GM12878 (cell line): Measurements from ENCODE around the gene CAPN1. TPM values are rescaled to one million over a fixed set of nuclear protein-coding genes. Genes with fewer than 3 reads are reported as not detected.

Experiments used
- ATAC-seq: fragments of 200-7000 bp; cut with Tn5 transposase; 3 replicates; pipeline ENCODE4 v1.9.1; 2020; ENCODE audit warnings: mild to moderate bottlenecking, moderate library complexity
- BruUV-seq: library from RNA; stranded (reverse); fragments of 400-500 nt; replicated peaks from 2 replicates; lab custom pipeline; 2021; lab: Mats Ljungman, UMichigan
- CTCF ChIA-PET: fragments of 300-600 bp; sonication (Branson Sonifier 250); formaldehyde crosslinking; extraction: SDS; loops from one replicate; lab custom pipeline; 2021; ENCODE audit warnings: inconsistent platforms; lab: Yijun Ruan, JAX
- POLR2A ChIA-PET: fragments of 350-600 bp; formaldehyde crosslinking; extraction: SDS; loops from one replicate; lab custom pipeline; 2021; ENCODE audit warnings: inconsistent platforms; lab: Charles Lee
- RAD21 ChIA-PET: fragments of 300-600 bp; sonication (Branson Sonifier 250); formaldehyde crosslinking; loops from one replicate; lab custom pipeline; 2023; ENCODE audit warnings: antibody characterized with exemption; ENCODE audit not compliant: unreplicated experiment; lab: Charles Lee
- SMC1A ChIA-PET: fragments of 300-600 bp; sonication (Branson Sonifier 250); formaldehyde crosslinking; loops from one replicate; lab custom pipeline; 2023; ENCODE audit not compliant: unreplicated experiment, uncharacterized antibody; lab: Charles Lee
- DNase-seq: peaks from one replicate; pipeline ENCODE4 v3.0.0-alpha.2; 2011; ENCODE audit warnings: low read depth, low spot score
- FAIRE-seq: peaks from 3 replicates; lab custom pipeline; 2011; peaks lifted over from hg19 to GRCh38; lab: Jason Lieb, UNC
- H2AFZ ChIP-seq: 2 replicates; pipeline ENCODE4 v1.6.0; 2011; ENCODE audit warnings: low read depth, low read length, control low read depth; ENCODE audit not compliant: control insufficient read depth
- H3K27ac ChIP-seq: 2 replicates; pipeline ENCODE4 v1.5.1; 2011; ENCODE audit warnings: control low read depth; ENCODE audit not compliant: control insufficient read depth, insufficient read depth
- H3K27me3 ChIP-seq, 2 experiments: replicated peaks in 1 of 2; 2 replicates each; pipeline versions ENCODE4 v1.6.0 to v1.6.1; 2011; ENCODE audit warnings: low read length in 1 of 2; ENCODE audit not compliant: control insufficient read depth in 2 of 2, insufficient read depth in 2 of 2
- H3K36me3 ChIP-seq, 2 experiments: 2 replicates each; pipeline ENCODE4 v1.5.1; 2011; ENCODE audit warnings: low read length in 1 of 2; ENCODE audit not compliant: control insufficient read depth in 2 of 2, insufficient read depth in 2 of 2
- H3K4me1 ChIP-seq: 2 replicates; pipeline ENCODE4 v1.6.1; 2011; ENCODE audit warnings: mild to moderate bottlenecking, low read length, moderate library complexity, mixed read lengths; ENCODE audit not compliant: control insufficient read depth, insufficient read depth
- H3K4me2 ChIP-seq: 2 replicates; pipeline ENCODE4 v1.6.0; 2011; ENCODE audit warnings: control low read depth; ENCODE audit not compliant: control insufficient read depth, insufficient read depth
- H3K4me3 ChIP-seq: fragments of 200-600 bp; sonication (generic); 2 replicates; pipeline ENCODE4 v1.5.1; 2016
- H3K79me2 ChIP-seq: 2 replicates; pipeline ENCODE4 v1.6.0; 2011; ENCODE audit warnings: low read length; ENCODE audit not compliant: control insufficient read depth, insufficient read depth
- H3K9ac ChIP-seq: 2 replicates; pipeline ENCODE4 v1.8.0; 2011; ENCODE audit warnings: low read length, control low read depth, mixed read lengths; ENCODE audit not compliant: control insufficient read depth, insufficient read depth
- H3K9me3 ChIP-seq: replicated peaks from 3 replicates; pipeline ENCODE4 v1.5.1; 2011; ENCODE audit warnings: mild to moderate bottlenecking, low read length; ENCODE audit not compliant: control insufficient read depth, insufficient read depth
- H4K20me1 ChIP-seq: 2 replicates; pipeline ENCODE4 v1.6.0; 2011; ENCODE audit not compliant: control insufficient read depth, insufficient read depth
- ASH2L ChIP-seq: fragments of 300-600, 200-600 bp; sonication (generic); IDR thresholded peaks from 2 replicates; pipeline ENCODE4 v1.6.1; 2017; ENCODE audit warnings: low read depth, mild to moderate bottlenecking, borderline replicate concordance
- BCLAF1 ChIP-seq: fragments of 450-650 bp; IDR thresholded peaks from 2 replicates; pipeline ENCODE4 v1.6.1; 2017; ENCODE audit warnings: antibody characterized with exemption, mild to moderate bottlenecking, moderate library complexity
- GATAD2B ChIP-seq: fragments of 450-650 bp; conservative IDR thresholded peaks from 2 replicates; pipeline ENCODE4 v1.6.1; 2017; ENCODE audit warnings: low read depth, mild to moderate bottlenecking, moderate library complexity
- LARP7 ChIP-seq: fragments of 450-650 bp; IDR thresholded peaks from 2 replicates; pipeline ENCODE4 v1.6.1; 2017; ENCODE audit warnings: mild to moderate bottlenecking
- MAX ChIP-seq: IDR thresholded peaks from 2 replicates; pipeline ENCODE4 v1.6.1; 2012; ENCODE audit warnings: low read depth, low read length, improper control_type of control experiment
- MLLT1 ChIP-seq: fragments of 450-650 bp; IDR thresholded peaks from 2 replicates; pipeline ENCODE4 v1.6.1; 2016; ENCODE audit warnings: mild to moderate bottlenecking
- NFYB ChIP-seq: IDR thresholded peaks from 2 replicates; pipeline ENCODE4 v1.6.1; 2011; ENCODE audit warnings: low read depth, mild to moderate bottlenecking, low read length, improper control_type of control experiment, moderate library complexity; ENCODE audit not compliant: insufficient read depth
- PML ChIP-seq: IDR thresholded peaks from 2 replicates; pipeline ENCODE4 v1.6.1; 2012; ENCODE audit warnings: low read length, inconsistent platforms
- SKIL ChIP-seq: fragments of 450-650 bp; IDR thresholded peaks from 2 replicates; pipeline ENCODE4 v1.6.1; 2017; ENCODE audit warnings: mild to moderate bottlenecking, low read depth, inconsistent platforms; ENCODE audit not compliant: poor library complexity, severe bottlenecking
- SMAD5 ChIP-seq: IDR thresholded peaks from 2 replicates; pipeline ENCODE4 v1.6.1; 2016; ENCODE audit warnings: antibody characterized with exemption, low read depth
- SMARCA5 ChIP-seq: fragments of 450-650 bp; IDR thresholded peaks from 2 replicates; pipeline ENCODE4 v1.6.1; 2017; ENCODE audit warnings: mild to moderate bottlenecking
- SRF ChIP-seq, 2 experiments: IDR thresholded peaks; 2 replicates each; pipeline ENCODE4 v1.6.1; 2011; ENCODE audit warnings: low read depth in 2 of 2, low read length in 2 of 2, mild to moderate bottlenecking in 1 of 2, moderate library complexity in 1 of 2
- TAF1 ChIP-seq: IDR thresholded peaks from 2 replicates; pipeline ENCODE4 v1.6.1; 2011; ENCODE audit warnings: mild to moderate bottlenecking, low read depth, low read length, borderline replicate concordance
- USF2 ChIP-seq: IDR thresholded peaks from 2 replicates; pipeline ENCODE4 v1.6.1; 2011; ENCODE audit warnings: low read depth, low read length, improper control_type of control experiment, borderline replicate concordance
- ZNF622 ChIP-seq: fragments of 450-650 bp; IDR thresholded peaks from 2 replicates; pipeline ENCODE4 v1.6.1; 2017; ENCODE audit warnings: mild to moderate bottlenecking, inconsistent platforms
- WGBS: methylation state at CpG from one replicate; pipeline ENCODE4 v1.1.6; 2016; ENCODE audit warnings: low lambda C conversion rate; ENCODE audit not compliant: insufficient replicate concordance, insufficient coverage; ENCODE audit errors: missing lambda C conversion rate; 5-methylcytosine and 5-hydroxymethylcytosine counted together
- in situ Hi-C: fragments of 300-500 bp; cut with MboI; formaldehyde crosslinking; loops from 9 replicates; pipeline ENCODE4 v1.14.3; 2018; ENCODE audit warnings: mixed read lengths
- intact Hi-C: fragments of 100-400 bp; cut with micrococcal nuclease; formaldehyde crosslinking; loops from one replicate; pipeline ENCODE4 v1.14.2; 2022; ENCODE audit not compliant: unreplicated experiment
- polyA plus RNA-seq, 11 experiments: library from polyadenylated mRNA; depleted of rRNA in 4 of 11; unstranded in 6 of 11; stranded (reverse) in 5 of 11; fragments of >200 nt; fragmentation: Nextera tagmentation in 4 of 11; fragmentation: Illumina TruSeq in 1 of 11; extraction: Ambion mirVana in 4 of 11; extraction: Trizol in 1 of 11; gene quantifications; 1 replicate in 1 of 11; 2 replicates in 10 of 11; pipeline versions ENCODE4 v1.2.1 to v1.2.3, GENCODE V29; 2011 to 2016; ENCODE audit warnings: inconsistent platforms in 2 of 11, missing spikeins in 2 of 11, low read depth in 1 of 11
- total RNA-seq, 4 experiments: library from RNA; depleted of rRNA in 3 of 4; stranded (reverse); fragments of >200 nt in 3 of 4; fragmentation: Illumina TruSeq in 1 of 4; extraction: Trizol in 1 of 4; gene quantifications; 2 replicates each; pipeline versions ENCODE4 v1.2.1 to v1.2.3, GENCODE V29; 2013 to 2021

CAPN1 gene
- total and polyA plus RNA-seq, 10 of the 15 experiments (the other 5 are each of a cell fraction or from before 2014, with no cell fraction given) = 2.2 to 167 (median 77.3) TPM

- no peaks in the 10 kb centered on the region for H3K27me3 ChIP-seq
- ChIA-PET RAD21 (no interaction called here), POLR2A (no interaction called here), CTCF (interaction anchor here (1.0 kb wide), 1 partner anchor 10 kb away, joined by 3 read pairs; no protein-coding TSS in a partner anchor), SMC1A (no interaction called here)
- H3K36me3 ChIP-seq = peaks cover 0 to 8% of the 10 kb centered on the region in 2 experiments; a peak in 1 of 4 replicates
- no peaks in the 10 kb centered on the region for H4K20me1 ChIP-seq
- no peak overlapping the region for H3K27ac ChIP-seq
- no peaks in the 10 kb centered on the region for H3K4me1 ChIP-seq
- no peak overlapping the region for H2AFZ ChIP-seq
- no peak overlapping the region for H3K4me2 ChIP-seq
- ATAC-seq (no peak), FAIRE-seq (no peak), DNase-seq (no peak)
- H3K79me2 ChIP-seq = no peaks in the 10 kb centered on the region
- WGBS = 96% methylated on average over 2 of the region's 2 CpGs
- no peak overlapping the region for H3K9ac ChIP-seq
- TSS peak; percentile 23 for BruUV-seq
- no peak overlapping the region for H3K4me3 ChIP-seq
- intact Hi-C loops (no loop called here), in situ Hi-C loops (no loop called here)
- no peak for TF ChIP-seq MLLT1
- no peak for TF ChIP-seq USF2
- TF ChIP-seq BCLAF1 = no peak
- TF ChIP-seq ASH2L = no peak
- TF ChIP-seq ZNF622 = no peak
- no peak for TF ChIP-seq SKIL
- TF ChIP-seq GATAD2B = no peak
- no peak for TF ChIP-seq NFYB
- TF ChIP-seq SRF (IDR thresholded peaks at IDR 0.05; ENCODE audit: low read depth in 2 of 2, low read length in 2 of 2) = no peak
- TF ChIP-seq SMAD5 = no peak
- no peak for TF ChIP-seq PML
- TF ChIP-seq SMARCA5 = no peak
- TF ChIP-seq LARP7 = no peak
- no peak for TF ChIP-seq MAX
- no peak for TF ChIP-seq TAF1
- no peaks in the 10 kb centered on the region for H3K9me3 ChIP-seq
These were observed 12.8 kb downstream of the CAPN1 start for GRCh38 chr11:65194564-65194963.
